HG03095 (cell line): ENCODE data around the gene TMEM131.

Source experiments
- ATAC-seq: cut with Tn5 transposase; IDR thresholded peaks from one replicate; pipeline ENCODE4 v1.9.1; 2021; ENCODE audit warnings: moderate library complexity; ENCODE audit not compliant: unreplicated experiment

Gene TMEM131

GRCh38 chr2:98020992-98021713 is 25.4 kb upstream of the TMEM131 start:
- ATAC-seq, result no peak

GRCh38 chr2:98020516-98020915 is 24.8 kb upstream of the TMEM131 start:
- no peak for ATAC-seq

DNA sequence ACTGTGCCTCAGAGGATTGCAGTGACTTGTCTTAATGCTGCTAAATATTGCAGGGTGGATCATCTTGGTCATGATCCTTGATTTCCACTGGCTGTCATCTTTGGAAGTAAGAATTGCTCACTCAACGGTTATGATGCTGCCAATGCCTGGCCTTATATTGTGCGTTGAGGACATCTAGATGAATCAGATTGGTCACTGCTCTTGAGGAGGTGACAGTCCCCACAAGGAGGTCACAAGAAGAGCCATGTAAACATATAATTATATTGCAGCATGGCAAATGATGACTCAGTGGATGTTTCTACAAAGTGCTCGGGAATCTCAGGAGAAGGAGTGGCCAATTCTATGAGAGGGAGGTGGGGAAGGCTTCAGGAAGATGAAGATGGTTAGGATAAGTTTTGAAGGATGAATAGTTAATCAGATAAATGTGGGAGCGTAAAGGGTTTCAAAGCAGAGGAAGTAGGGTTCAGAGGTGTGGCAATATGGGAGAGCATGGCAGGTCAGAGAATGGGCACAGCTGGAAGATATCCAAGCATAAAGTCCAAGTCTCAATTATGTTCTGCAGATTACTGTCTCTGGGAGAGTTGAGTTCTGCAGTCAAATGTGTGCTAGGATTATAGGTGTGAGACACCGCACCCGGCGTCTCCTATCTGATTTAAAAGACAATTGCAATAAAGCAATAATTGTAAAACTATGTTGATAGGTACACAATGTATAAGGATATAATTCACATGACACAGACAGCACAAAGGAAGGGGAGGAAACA is 21.3 kb upstream of the TMEM131 start:
- no peak for ATAC-seq

DNA sequence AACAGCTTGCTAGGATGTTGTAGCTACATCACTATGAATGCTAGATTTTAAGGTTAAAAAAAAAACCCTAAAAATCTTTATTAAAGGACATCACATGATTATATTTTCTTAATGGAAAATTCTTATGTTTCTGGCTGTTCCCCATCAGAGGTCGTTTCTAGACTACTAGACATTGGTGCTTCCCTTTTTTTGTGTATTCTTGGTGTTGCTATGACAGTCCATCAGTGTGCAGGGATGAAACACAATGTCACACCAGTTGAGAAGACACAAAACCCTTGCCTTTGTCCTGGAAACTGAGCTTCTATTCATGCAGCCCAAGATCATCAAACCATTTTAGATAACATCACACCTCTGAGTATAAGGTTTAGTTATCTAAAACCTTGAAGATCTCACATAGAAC is 19.9 kb upstream of the TMEM131 start:
- ATAC-seq, result no peak

DNA sequence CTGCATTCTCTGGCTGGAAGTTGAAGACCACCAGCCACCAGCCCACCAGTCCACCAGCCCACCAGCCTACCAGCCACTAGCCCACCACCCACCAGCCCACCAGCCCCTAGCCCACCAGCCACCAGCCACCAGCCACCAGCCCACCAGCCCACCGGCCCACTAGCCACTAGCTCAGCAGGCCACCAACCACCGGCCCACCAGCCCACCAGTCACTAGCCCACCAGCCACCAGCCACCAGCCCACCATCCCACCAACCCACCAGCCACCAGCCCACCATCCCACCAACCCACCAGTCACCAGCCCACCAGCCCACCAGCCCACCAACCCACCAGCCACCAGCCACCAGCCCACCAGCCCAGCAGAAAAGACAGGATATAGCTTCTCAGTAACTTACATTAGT is 18.6 kb upstream of the TMEM131 start:
- no peak for ATAC-seq

DNA sequence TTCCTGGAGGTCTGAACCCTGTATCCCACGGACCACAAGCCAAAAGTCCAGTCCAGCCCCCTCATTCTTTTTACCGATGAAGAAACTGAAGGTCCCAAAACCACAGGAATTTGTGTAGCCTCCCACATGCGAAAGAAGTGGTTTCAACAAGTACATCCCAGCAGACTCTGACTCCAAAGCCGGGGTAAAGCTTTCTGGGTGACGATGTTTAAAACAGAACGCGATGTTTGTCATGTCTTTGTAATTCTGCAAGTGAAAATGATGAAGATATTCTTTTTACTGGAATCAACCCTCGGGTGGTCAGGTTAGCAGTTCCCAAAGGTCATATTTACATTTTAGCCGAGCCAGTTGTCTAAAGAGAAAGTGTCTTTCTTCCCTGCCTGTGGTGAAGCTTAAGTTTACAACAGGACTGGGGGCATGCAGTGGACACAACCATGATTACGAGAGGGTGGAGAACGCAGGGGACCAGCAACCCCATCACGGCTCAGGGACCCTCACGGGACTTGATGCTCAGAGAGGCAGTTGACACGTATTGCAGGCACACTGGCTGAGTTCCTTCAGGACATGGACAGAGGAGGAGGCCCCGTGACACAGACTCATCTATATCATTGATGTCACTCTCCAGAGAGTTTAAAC is 17.8 kb upstream of the TMEM131 start:
- no peak for ATAC-seq

- peak; percentile 66 for ATAC-seq
These were observed 16.8 kb upstream of the TMEM131 start for GRCh38 chr2:98012561-98012991.

GRCh38 chr2:98009887-98010760 is 14.4 kb upstream of the TMEM131 start:
- no peak for ATAC-seq

DNA sequence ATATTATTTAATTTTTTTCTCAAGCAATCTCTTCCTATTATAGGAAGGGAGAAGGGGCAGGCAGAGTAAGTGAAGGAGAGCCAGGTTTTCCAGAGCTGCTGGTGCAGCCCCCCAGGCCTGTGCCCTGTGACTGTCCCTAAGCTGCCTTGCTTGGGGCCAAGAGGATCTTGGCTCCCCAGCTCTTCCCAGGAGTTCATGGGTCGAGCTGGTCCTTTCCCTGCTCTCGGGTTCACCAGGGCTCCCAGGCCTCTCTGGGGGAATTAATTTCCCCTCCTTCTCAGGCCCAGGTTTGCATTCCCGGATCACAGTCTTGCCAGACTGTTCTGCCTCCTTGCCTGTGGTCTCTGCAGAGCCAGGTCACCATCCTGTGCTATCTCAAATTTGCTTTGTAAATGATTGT is 12.7 kb upstream of the TMEM131 start:
- no peak for ATAC-seq

GRCh38 chr2:98006378-98006777 is 10.6 kb upstream of the TMEM131 start:
- ATAC-seq, result no peak

DNA sequence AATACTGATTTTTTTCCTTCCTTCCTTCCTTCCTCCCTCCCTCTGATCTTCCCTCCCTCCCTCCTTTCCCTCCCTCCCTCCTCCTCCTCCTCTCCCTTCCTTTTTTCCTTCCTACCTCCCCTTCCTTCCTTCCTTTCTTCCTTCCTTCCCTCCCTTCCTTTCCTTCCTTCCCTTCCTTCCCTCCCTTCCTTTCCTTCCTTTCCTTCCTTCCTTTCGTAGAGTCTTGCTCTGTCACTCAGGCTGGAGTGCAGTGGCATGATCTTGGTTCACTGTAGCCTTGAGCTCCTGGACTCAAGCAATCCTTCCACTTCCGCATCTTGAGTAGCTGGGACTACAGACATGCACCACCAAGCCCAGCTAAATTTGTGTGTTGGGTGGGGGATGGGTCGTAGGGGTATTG is 8.9 kb upstream of the TMEM131 start:
- no peak for ATAC-seq

GRCh38 chr2:98004047-98004446 is 8.3 kb upstream of the TMEM131 start:
- ATAC-seq, result no peak

DNA sequence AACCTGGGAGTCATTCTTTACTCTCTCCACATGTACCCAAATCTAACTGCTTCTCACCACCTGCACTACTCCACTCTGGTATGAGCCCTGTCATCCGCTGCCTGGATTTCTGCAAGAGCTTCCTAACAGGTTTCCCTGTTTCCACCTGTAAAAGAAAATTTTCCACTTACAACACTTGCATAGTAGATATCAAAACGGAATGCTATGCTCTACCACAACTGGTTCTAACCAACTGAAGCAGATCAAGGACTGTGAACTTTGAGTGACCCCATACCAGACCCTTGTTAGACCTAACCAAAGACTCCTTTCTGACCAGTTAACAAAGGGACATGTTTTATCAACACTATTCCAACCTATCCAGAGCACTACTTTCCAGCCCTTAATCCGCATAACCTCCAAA is 3.8 kb upstream of the TMEM131 start:
- no peak for ATAC-seq

GRCh38 chr2:97998431-97999005 is 2.8 kb upstream of the TMEM131 start:
- ATAC-seq, result no peak

- no peak for ATAC-seq
These were observed 2.1 kb upstream of the TMEM131 start for GRCh38 chr2:97997784-97998392.

GRCh38 chr2:97996679-97997078 is 931 bp upstream of the TMEM131 start:
- ATAC-seq, result no peak

DNA sequence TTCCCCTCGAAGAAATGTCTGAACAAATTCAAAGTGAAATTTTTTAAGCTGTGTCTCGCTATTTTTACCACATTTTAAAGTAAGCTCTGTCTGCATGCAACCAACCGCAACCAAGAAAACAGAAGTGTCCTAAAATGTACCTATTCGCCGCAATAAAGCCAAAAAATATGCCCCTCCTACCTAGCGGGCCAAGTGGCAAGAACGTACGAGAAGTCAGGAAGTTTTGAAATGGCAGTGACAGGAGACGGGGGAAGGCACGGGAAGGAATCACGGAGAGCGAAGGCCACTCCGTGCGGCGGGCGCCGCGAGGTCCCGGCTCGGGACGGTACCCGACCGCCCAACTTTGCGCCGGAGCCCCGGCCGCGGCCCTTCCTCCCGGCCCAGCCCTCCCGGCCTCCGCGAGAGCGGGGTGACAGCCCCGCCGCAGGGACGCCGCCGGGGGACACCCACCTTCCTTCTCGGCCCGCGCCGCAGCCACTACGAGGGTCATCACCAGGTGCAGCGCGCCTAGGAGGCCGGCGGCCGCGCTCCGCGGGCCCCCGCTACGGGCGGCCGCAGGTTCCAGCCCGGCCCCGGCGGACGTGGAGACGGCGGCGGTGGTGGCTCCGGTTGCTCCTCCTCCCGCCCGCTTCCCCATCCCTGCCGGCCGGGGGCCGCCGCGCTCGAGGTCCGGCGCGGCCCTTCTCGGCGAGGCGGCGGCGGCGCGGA is 568 bp downstream of the TMEM131 start:
- peak; percentile 33 for ATAC-seq

DNA sequence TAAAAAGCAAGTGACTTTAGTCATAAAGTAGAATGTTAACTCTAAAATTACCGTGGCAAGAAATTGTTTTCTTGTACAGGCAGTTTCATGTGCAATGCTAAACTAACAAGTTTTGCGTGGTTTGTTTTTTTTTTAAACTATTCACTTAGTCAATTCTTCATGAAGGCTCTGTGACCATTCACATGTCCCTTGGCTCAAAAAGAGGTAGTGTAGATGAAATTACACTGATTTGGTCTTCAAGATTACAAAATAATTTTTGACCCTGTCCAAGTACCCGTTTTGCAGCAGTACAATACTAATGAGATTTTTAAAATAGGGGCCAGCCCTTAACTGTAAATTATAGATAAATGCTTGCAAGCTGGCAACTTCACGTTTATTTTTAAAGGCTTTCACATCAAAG is 1.3 kb downstream of the TMEM131 start:
- ATAC-seq, result no peak

- ATAC-seq, result no peak
These were observed 1.8 kb downstream of the TMEM131 start for GRCh38 chr2:97993926-97994325.
